NCI-H524 (cell line): ENCODE results near the gene LRFN3.
"Not testable (repeated sequence)": the region's sequence is repeated elsewhere in the genome, so short reads cannot be mapped to it uniquely, and the experiment has no call there.

Experiments used
- DNase-seq, 2 experiments: peaks; one replicate each; lab custom pipeline; 2025; lab: John Stamatoyannopoulos, UW

The LRFN3 gene, protein sequence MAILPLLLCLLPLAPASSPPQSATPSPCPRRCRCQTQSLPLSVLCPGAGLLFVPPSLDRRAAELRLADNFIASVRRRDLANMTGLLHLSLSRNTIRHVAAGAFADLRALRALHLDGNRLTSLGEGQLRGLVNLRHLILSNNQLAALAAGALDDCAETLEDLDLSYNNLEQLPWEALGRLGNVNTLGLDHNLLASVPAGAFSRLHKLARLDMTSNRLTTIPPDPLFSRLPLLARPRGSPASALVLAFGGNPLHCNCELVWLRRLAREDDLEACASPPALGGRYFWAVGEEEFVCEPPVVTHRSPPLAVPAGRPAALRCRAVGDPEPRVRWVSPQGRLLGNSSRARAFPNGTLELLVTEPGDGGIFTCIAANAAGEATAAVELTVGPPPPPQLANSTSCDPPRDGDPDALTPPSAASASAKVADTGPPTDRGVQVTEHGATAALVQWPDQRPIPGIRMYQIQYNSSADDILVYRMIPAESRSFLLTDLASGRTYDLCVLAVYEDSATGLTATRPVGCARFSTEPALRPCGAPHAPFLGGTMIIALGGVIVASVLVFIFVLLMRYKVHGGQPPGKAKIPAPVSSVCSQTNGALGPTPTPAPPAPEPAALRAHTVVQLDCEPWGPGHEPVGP

DNA sequence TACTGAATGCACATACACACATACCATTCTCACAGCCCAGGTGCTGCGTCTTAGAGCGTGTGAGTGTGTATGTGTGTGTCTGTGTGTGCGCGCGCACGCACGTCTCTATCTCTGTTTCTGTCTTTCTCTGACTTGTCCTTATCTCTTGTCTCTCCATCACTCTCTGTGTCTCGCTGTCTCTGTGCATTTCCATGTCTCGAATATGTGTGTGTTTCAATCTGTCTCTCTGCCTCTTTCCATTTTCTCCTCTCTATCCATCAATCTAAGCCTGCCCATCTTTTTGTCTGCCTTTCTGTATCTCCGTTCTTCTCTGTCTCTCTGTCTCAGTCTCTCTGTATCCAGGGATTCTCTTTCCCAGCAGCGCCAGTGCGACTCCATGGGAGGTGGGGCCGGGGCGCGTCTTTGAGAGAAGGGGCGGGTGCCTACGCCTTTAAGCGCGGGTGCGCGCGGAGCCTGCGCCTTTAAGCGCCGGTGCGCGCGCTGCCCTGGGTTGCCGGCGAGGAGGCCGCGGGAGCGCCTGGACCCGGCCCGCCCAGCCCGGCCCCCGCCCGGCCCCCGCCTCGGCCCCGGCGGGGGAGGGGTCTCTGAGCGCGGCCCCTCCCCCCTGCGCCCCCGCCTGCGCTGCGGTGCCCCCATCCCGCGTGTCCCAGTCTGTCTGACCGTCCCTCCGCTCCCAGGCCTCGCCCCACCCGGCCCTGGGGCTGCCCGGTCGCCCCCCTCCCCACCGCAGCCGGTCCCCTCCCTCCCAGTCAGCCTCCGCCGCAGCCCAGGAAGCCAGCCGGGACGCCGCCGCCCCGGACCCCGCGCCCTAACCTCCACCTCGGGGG is at the start of gene LRFN3:
LRFN3 (plus strand) TSS at position 464 of the 827 bp plus-strand sequence. CDS start 3,052 bp downstream, outside the sequence.
- DNase-seq, result peak; percentile 87 to 90

DNA sequence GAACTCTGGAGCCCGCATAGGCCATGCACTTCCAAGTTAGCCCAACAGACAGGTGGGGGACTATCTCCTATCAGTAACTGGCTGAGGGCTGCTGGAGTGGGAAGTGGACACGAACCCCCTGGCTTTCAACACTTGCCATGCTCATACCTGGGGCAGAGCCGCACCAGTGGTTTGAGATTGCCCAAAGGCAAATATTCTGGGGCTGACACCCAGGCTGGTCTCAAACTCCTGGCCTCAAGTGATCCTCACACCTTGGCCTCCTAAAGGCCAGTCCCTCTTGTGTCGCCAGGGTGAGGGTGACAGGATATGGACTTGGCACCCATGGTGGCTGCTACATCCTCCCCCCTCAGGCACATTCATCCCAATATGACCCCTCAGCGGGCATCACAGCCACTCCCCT is 49.0 kb upstream of the LRFN3 start:
- DNase-seq, result no peak

DNA sequence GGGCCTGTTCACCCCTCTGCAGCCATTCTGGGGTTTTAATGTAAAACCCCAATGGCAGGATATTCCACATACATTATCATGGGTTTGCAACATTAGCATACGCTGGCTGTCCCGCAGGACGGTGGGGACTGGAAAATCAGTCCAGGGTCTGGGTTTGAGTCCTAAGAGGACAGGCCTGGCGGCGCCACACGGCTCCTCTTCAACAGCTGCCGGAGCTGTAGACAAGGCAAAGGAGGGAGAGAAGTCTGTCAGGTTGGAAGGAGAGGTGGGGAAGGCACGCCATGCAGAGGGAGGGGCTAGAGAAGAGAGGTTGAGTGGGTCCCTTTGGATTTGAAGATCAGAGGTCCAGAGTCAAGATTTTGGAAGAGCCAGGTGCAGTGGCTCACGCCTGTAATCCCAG is 47.8 kb upstream of the LRFN3 start:
- no peak for DNase-seq

DNA sequence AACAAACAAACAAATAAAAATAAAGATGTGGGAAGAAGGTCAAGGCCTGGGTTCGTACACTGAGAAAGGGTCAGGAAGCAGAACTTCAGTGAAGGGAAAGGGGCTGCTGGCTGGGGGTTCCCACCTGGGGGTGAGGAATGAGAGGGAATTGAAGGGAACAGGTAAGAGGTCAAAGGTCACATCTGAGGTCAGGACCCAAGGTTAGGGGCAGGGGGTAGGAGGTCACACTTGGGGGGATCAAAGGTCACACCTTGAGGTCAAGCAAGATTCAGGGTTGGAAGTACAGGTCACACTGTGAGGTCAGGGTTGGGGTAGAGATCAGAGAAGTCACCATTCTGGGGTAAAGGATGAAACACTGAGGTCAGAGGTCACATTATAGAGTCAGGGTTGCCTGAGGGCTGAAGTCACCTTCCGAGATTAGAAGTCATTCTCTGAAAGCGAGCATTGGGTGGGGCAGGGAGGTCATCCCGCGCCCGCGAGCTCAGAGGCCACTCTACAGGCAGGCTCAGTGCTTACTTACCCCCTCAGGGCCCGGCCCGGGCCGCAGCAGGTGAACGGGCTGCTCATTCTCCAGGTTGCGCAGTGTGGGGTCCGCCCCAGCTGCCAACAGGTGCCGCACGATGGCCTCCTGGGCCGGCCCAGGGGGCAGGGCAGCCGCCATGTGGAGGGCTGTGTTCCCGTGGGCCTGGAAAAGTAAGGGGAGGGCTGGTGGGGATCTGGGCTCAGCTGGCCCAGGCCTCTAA is 46.6 kb upstream of the LRFN3 start:
- DNase-seq, result no peak

DNA sequence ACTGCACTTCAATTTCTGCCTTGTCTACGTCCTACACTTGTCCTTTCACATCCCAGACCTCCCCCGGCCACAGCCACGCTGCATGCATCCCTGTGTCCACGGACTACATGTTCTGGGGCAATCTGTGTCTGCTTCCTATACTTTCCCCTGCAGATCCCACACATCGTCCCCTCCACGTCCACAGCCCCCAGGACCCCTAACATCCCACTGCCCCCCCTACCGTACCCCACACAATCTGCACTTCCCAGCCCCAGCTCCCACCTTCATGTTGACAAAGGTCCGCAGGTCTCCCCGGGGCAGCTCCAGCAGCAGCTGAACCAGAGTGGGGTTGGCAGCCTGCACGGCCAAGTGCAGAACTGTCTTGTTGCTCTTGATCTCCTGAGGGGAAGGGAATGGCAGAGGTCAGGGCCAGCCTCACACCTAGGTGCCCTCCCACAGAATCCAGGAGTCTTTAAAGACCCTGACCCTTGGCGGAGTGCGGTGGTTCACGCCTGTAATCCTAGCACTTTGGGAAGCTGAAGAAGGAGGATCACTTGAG is 46.0 kb upstream of the LRFN3 start:
- DNase-seq, result no peak

DNA sequence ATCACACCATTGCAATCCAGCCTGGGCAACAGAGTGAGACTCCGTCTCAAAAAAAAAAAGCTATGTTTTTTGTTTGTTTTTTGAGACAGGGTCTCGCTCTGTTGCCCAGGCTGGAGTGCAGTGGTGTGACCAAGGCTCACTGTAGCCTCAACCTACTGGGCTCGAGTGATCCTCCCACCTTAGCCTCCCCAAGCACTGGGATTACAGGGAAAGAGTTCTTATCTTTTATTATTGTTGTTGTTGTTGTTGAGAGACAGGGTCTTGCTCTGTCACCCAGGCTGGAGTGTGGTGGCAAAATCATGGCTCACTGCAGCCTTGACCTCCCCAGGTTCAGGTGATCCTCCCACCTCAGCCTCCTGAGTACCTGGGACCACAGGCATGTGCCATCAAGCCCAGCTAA is 44.4 kb upstream of the LRFN3 start:
- not testable (repeated sequence) for DNase-seq

DNA sequence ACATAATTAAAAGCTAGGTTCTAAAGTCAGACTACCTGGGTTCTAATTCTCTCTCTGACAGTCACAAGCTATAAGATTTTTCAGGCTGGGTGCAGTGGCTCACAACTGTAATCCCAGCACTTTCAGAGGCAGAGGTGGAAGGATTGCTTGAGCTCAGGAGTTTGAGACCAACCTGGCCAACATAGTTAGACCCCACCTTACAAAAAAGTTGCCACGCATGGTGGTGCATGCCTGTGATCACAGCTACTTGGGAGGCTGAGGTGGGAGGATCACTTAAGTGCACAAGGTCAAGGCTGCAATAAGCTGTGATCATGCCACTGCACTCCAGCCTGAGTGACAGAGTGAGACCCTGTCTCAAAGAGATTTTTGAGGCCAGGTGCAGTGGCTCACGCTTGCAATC is 41.8 kb upstream of the LRFN3 start:
- DNase-seq, result no peak

DNA sequence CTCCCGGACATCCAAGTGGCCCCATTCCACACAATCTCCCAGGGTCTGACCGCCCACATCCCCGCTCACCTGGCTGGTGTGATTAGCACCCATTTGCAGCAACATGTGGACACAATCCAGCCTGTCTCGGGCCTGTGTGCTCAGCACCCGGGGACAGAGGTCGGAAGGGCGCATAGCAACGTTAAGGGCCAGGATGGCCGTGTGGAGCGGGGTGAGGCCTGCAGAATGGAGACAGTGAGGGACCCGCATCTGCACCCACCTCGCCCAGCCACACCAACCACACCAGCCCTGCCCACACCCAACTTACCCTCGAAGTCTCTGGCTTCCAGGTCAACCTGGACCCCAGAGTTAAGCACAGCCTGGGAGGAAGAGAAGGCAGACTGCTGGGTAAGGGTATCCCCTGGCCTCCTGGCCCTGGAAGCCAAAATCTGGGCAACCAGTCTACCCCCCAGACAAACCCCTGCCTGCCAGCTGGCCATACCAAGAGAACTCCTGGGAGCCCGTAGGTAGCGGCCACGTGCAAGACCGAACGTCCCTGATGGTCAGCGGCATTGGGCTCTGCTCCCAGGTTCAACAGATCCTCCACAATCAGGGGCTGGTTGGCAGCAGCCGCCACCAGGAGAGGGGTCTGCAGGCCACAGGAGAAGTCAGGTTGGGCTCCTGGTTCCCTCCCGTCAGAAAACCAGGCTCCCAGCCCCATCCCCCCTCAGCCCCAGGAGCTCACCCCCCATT is 40.1 kb upstream of the LRFN3 start:
- no peak for DNase-seq

DNA sequence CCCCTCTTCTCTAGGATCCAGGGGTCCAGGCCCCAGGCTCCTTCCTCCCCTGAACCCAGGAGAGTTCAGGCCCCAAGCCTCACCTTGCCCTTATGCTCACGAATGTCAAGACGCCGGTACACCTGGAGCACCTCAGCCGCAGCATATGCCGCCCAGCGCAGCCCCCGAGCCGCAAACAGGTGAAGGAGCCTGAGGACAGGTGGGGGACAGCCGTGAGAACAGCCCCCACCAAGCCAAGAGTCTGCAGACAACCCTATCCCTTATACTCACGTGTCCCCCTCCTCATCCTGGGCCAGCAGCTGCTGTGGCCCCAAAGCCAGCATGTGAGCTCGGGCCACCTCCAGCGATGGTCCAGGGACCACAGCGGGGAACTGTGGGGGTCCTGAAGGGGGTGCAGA is 39.5 kb upstream of the LRFN3 start:
- no peak for DNase-seq

DNA sequence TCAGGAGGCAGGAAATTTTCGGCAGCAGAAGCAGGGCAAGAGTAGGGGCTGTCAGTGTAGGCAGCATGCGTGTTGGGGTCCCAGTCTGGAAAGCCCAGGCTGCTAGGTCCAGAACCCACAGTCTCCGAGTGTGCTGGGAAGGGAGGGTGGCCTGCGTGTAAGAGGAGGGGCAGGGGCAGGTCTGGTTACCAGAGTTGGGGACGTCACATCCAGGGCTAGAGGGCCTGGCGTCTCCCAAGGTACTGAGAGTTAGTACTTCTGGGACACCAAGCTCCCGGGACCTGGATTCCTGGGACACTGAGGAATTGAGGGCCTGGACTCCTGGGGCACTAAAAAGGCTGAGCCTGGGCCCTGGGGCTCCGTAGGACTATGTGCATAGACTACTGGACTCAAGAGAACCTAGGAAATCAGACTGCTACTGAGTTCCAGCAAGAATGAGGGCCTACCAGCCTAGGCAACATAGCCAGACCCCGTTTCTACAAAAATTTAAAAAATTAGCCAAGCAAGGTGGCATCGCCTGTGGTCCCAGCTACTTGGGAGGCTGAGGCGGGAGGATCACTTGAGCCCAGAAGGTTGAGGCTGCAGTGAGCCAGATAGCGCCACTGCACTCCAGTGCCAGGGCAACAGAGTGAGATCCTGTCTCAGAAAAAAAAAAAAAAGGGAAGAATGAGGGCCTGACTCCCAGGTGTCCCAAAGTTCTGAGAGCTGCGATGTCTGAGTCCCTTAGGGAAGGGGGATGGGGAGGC is 38.3 kb upstream of the LRFN3 start:
- no peak for DNase-seq

DNA sequence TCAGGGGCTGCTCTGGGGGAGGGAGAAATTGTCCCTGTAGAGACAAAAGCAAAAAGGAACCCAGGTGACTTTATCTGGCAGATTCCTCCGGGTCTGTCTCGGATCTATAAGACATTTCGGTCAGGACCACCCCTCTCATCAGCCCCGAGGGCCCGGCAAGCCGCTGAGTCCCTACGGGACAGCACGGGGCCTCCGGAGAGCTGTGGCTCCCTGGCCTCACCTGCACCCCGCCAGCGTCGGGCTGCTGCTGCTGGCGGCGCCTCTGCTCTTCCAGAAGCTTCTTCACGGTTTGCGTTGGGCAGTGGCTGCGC is 37.7 kb upstream of the LRFN3 start:
- no peak for DNase-seq

DNA sequence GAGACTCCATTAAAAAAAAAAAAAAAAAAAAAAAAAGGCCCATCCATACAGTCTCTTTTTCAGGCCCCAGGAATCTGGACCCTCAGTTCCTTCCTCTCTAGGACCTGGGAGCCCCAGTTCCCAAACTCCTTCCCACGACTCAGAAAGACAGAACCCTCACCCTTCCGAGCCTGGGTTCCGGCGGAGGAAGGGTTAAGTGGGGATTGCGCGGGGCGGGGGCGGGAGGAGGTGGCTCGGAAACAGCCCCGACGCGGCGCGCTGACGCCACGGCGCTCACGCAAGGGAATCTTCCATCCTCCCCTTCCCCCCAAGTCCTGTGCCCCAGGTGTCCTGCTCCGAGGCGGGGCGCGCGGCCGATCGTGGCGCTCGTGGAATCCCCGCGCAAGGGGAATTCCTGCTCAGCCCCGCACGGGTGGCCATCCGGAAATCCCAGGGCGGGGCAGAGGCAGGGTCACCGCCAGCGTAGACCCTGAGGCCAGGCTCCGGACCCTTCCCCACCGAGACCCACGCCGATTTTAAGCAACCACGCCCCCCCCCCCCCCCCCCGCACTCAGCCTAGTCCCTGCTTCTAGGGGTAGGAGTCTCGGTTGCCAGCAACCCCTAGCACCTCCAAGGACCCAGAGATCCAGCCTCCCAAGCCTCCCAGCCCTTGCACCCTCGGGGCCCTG is 36.5 kb upstream of the LRFN3 start:
- peak; percentile 77 to 85 for DNase-seq

DNA sequence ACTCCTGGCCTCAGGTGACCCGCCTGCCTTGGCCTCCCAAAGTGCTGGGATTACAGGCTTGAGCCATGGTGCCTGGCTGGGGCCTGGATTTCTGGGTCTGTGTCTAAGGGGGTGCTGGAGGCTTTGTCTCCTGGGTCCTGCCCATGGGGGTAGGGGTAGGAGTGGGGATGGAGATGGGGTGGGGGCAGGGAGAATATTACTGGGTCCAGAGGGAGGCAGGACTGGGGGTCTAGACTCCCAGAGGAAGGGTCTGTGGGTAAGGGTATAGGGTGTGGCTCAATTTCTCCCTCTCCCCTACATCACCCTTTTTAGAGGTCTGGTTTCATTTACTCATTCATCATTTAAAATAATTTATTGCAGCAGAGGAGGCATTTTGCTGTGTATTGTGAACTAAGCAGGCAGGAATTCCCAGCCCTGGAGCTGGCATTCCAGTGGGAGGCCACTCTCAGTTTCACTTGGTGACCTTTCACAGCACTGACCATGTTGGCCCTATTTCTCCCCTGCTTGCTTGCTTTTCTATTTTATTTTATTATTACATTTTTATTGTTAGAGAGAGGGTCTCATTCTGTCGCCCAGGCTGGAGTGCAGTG is 35.0 kb upstream of the LRFN3 start:
- no peak for DNase-seq

DNA sequence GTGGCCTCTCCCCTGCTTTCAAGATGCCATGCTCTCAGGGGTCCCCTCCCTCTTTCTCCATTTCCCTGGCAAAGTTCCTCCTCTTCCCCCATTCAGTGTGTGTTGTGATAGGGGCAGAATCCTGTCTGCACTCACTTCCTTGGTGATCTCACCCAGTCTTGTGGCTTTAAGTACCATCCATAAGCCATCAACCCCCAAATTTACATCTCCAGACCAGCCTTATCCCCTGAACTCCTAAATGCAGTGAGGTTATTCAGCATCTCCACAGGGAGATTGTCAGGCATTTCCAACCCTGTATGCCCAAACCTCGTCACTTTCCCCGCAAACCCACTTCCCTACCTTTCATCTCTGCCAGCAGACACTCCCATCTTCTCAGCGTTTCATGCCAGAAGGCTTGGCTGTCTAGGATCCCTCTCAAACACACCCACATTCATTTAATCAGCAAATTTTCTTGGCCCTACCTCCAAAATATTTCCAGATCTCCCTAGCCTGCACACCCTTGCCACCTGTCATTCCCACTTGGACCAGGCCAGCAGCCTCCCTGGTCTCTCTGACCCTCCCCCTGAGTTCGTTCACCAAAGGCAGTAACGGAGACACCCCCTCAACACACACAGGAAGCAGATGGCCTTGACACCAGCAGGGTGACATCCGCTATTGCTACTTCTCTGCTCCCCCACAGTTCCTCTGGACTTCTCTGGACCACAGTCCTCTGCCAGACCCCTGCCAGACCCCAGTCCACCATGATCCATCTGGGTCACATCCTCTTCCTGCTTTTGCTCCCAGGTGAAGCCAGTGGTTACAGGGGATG is 34.1 kb upstream of the LRFN3 start, which contains the start of gene HCST:
HCST (plus strand) TSS at position 676 of the 808 bp plus-strand sequence; CDS start at position 741, 65 bp downstream.
- peak in 1 of 2 experiments; percentile 27 for DNase-seq

DNA sequence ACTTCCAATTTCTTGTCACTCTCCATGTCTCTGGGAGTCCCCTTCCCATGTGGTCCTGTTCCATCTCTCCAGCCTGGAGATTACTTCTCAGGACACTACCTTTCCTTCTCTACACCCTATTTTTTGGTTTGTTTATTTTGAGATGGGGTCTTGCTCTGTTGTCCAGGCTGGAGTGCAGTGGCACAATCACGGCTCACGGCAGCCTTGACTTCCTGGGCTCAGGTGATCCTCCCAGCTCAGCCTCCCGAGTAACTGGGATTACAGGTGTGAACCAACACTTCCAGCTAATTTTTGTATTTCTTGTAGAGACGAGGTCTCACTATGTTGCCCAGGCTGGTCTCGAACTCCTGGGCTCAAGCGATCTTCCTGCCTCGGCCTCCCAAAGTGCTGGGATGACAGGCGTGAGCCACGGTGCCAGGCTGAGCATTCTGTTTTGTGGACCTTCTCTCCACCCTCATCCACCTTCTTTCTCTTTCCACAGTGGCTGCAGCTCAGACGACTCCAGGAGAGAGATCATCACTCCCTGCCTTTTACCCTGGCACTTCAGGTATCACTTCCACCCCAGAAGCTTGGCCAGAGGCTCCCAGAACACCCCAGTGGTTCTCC is 33.2 kb upstream of the LRFN3 start:
- no peak for DNase-seq

DNA sequence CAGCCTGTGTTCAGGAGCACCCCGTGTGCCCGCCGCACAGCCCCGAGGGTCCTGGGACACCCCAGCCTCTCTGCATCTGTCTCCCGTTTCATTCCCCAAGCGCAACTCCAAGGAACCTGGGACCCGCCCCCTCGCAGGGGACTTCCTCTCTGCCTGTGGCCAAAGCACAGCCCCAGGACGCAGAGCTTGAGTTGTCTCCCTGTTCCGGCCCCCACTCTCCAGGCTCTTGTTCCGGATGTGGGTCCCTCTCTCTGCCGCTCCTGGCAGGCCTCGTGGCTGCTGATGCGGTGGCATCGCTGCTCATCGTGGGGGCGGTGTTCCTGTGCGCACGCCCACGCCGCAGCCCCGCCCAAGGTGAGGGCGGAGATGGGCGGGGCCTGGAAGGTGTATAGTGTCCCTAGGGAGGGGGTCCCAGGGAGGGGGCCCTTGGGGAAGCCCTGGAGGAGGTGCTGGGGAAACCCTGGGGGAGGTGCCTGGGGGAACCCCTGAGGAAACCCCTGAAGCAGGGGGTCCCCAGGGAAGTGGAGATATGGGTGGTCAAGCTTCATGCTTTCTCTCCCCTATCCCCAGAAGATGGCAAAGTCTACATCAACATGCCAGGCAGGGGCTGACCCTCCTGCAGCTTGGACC is 32.5 kb upstream of the LRFN3 start:
- DNase-seq, result peak in 1 of 2 experiments; percentile 49

DNA sequence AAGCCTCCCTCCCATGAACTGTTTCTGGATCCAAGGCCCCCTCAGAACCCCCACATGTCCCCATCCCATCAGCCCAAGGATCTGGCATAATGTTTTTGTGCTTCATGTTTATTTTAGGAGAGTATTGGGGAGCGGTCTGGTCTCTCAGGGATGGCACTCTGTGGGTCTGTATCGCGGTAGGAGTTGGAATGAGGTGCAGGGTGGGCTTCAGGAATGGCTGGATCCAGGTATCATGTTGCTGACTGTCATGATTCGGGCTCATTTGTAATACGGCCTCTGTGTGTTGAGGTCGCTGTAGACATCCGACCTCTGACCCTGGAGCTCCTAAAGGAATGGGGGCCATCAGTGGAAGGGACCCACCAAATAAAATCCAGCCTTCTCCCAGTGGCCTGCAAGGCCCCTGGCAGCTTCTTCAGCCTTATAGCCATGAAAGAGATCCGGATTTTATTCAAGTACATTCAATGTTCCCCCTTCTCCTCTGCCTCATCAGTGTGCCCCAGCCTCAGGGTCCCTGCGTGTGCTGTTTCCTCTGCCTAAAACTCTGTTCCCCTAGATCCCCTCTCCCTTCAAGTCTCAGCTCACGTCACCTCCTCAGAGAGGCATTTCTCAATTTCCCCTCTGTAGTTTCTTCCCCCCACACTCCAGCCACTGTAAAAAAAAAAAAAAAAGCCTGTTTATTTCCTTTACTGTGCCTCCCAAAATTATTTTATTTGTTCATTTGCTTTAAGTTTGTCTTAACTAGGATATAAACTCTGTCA is 31.7 kb upstream of the LRFN3 start:
- no peak for DNase-seq
